LHCN-M2 (cell line): ENCODE data around the gene PDK4. TPM values are rescaled to one million over a fixed set of nuclear protein-coding genes. Genes with fewer than 3 reads are reported as not detected.
"Not testable (repeated sequence)": the region's sequence is repeated elsewhere in the genome, so short reads cannot be mapped to it uniquely, and the experiment has no call there.

Experiments
- DNase-seq: peaks from one replicate; pipeline ENCODE4 v3.0.0-alpha.2; 2012; ENCODE audit warnings: low read depth
- total RNA-seq: library from RNA; depleted of rRNA; stranded (reverse); fragments of >200 nt; gene quantifications from 2 replicates; pipeline ENCODE4 v1.2.3, GENCODE V29; 2014

PDK4 gene
- total RNA-seq, 1 experiment from 2014 or later: 0.46 TPM

GRCh38 chr7:95569720-95570119, 26.6 kb downstream of the PDK4 start:
- DNase-seq: peak; percentile 23

GRCh38 chr7:95560674-95561073, 35.6 kb downstream of the PDK4 start:
- no peak for DNase-seq

GRCh38 chr7:95558864-95559263, 37.5 kb downstream of the PDK4 start:
- DNase-seq: no peak

- DNase-seq: no peak
Observed at GRCh38 chr7:95556777-95557176, 39.5 kb downstream of the PDK4 start.

- DNase-seq: no peak
Observed at GRCh38 chr7:95553939-95554338, 42.4 kb downstream of the PDK4 start.

GRCh38 chr7:95552010-95552926, 44.0 kb downstream of the PDK4 start:
- DNase-seq: not testable (repeated sequence)

GRCh38 chr7:95550546-95550945, 45.8 kb downstream of the PDK4 start:
- no peak for DNase-seq

- DNase-seq: peak; percentile 99
Observed at GRCh38 chr7:95549818-95550529, 46.3 kb downstream of the PDK4 start.

GRCh38 chr7:95547361-95548348, 48.7 kb downstream of the PDK4 start:
- no peak for DNase-seq

- DNase-seq: no peak
Observed at GRCh38 chr7:95546647-95547046, 49.7 kb downstream of the PDK4 start.

- DNase-seq: no peak
Observed at GRCh38 chr7:95545673-95546072, 50.6 kb downstream of the PDK4 start.

- peak; percentile 78 for DNase-seq
Observed at GRCh38 chr7:95545007-95545615, 51.2 kb downstream of the PDK4 start.

GRCh38 chr7:95544171-95544570, 52.1 kb downstream of the PDK4 start:
- DNase-seq: no peak

- no peak for DNase-seq
Observed at GRCh38 chr7:95543312-95543711, 53.0 kb downstream of the PDK4 start.

GRCh38 chr7:95540366-95540765, 56.0 kb downstream of the PDK4 start:
- no peak for DNase-seq

- DNase-seq: no peak
Observed at GRCh38 chr7:95539426-95539825, 56.9 kb downstream of the PDK4 start.

GRCh38 chr7:95537468-95537867, 58.8 kb downstream of the PDK4 start:
- DNase-seq: no peak

- no peak for DNase-seq
Observed at GRCh38 chr7:95536656-95537311, 59.5 kb downstream of the PDK4 start.

GRCh38 chr7:95535662-95536061, 60.7 kb downstream of the PDK4 start:
- no peak for DNase-seq

- DNase-seq: no peak
Observed at GRCh38 chr7:95534796-95535195, 61.5 kb downstream of the PDK4 start.
